ENCODE results near the gene DIS3L2.

DNA sequence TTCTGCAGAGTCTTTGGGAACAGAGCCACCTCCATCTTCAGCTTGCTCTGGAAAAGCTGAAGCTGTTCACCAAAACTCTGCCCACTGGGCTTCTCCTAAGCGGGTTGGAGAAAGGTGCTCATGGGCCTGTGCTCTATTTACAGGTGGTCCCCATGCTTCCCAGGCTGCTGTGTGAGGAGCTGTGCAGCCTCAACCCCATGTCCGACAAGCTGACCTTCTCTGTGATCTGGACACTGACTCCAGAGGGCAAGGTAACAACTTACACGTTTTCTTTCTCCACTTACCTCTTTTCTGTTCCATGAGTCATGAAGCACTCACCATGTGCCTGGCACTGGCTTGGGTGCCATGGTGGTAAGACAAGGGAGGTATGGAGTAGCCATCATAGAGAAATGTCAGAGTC lies 287.6 kb downstream of the DIS3L2 start:
- TF ChIP-seq, protein P1, sequence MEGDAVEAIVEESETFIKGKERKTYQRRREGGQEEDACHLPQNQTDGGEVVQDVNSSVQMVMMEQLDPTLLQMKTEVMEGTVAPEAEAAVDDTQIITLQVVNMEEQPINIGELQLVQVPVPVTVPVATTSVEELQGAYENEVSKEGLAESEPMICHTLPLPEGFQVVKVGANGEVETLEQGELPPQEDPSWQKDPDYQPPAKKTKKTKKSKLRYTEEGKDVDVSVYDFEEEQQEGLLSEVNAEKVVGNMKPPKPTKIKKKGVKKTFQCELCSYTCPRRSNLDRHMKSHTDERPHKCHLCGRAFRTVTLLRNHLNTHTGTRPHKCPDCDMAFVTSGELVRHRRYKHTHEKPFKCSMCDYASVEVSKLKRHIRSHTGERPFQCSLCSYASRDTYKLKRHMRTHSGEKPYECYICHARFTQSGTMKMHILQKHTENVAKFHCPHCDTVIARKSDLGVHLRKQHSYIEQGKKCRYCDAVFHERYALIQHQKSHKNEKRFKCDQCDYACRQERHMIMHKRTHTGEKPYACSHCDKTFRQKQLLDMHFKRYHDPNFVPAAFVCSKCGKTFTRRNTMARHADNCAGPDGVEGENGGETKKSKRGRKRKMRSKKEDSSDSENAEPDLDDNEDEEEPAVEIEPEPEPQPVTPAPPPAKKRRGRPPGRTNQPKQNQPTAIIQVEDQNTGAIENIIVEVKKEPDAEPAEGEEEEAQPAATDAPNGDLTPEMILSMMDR (IDR thresholded peaks at IDR 0.05 in 4 of 5, conservative IDR thresholded peaks at IDR 0.05 in 1 of 5) = no peak
- TF ChIP-seq POLR2A (IDR thresholded peaks at IDR 0.05) = no peak

Data from gastrocnemius medialis (tissue), 4 donors.